Endodermal cell (in vitro differentiated cells): ENCODE results near the gene TKT. TPM values are rescaled to one million over a fixed set of nuclear protein-coding genes. Genes with fewer than 3 reads are reported as not detected.

Source experiments
- DNase-seq: peaks from one replicate; pipeline ENCODE4 v3.0.0-alpha.2; 2017
- H3K27ac ChIP-seq: 2 replicates; pipeline ENCODE4 v1.5.1; 2013; ENCODE audit warnings: mild to moderate bottlenecking, low read depth, low read length, moderate library complexity
- H3K27me3 ChIP-seq: 2 replicates; pipeline ENCODE4 v1.6.1; 2013; ENCODE audit warnings: mild to moderate bottlenecking, low read length, moderate library complexity; ENCODE audit not compliant: insufficient read depth, control insufficient read depth, poor library complexity, severe bottlenecking
- H3K36me3 ChIP-seq: 2 replicates; pipeline ENCODE4 v1.7.0; 2013; ENCODE audit warnings: mild to moderate bottlenecking, low read length, moderate library complexity; ENCODE audit not compliant: control insufficient read depth, insufficient read depth
- H3K4me1 ChIP-seq: one replicate; pipeline ENCODE4 v1.7.0; 2013; ENCODE audit warnings: low read length; ENCODE audit not compliant: control insufficient read depth, insufficient read depth
- H3K4me3 ChIP-seq: 2 replicates; pipeline ENCODE4 v1.5.1; 2013; ENCODE audit warnings: mild to moderate bottlenecking, low read length, moderate library complexity
- H3K9ac ChIP-seq: 2 replicates; pipeline ENCODE4 v1.6.1; 2013; ENCODE audit warnings: mild to moderate bottlenecking, low read length, moderate library complexity; ENCODE audit not compliant: poor library complexity, severe bottlenecking; ENCODE audit errors: extremely low read depth
- H3K9me3 ChIP-seq: 2 replicates; pipeline ENCODE4 v1.6.1; 2013; ENCODE audit warnings: mild to moderate bottlenecking, low read length, moderate library complexity; ENCODE audit not compliant: control insufficient read depth
- H3K27ac Mint-ChIP-seq: 2 replicates; pipeline ENCODE4 v1.8.0; 2020; ENCODE audit warnings: mixed read lengths
- H3K27me3 Mint-ChIP-seq: 2 replicates; pipeline ENCODE4 v1.8.0; 2021; ENCODE audit warnings: mild to moderate bottlenecking, mixed read lengths; ENCODE audit not compliant: insufficient read depth
- H3K36me3 Mint-ChIP-seq: 2 replicates; pipeline ENCODE4 v1.8.0; 2020; ENCODE audit warnings: low read depth, mixed read lengths
- H3K4me1 Mint-ChIP-seq: 2 replicates; pipeline ENCODE4 v1.8.0; 2020; ENCODE audit warnings: mixed read lengths
- H3K4me3 Mint-ChIP-seq: 2 replicates; pipeline ENCODE4 v1.8.0; 2020; ENCODE audit warnings: mild to moderate bottlenecking, moderate library complexity, mixed read lengths
- H3K9me3 Mint-ChIP-seq: 2 replicates; pipeline ENCODE4 v1.8.0; 2020; ENCODE audit warnings: mild to moderate bottlenecking, mixed read lengths
- WGBS, 2 experiments: methylation state at CpG; one replicate each; pipeline versions ENCODE4 v1.1.5 to v1.1.7; 2013; ENCODE audit warnings: missing lambda C conversion rate in 2 of 2, mixed read lengths in 1 of 2; ENCODE audit not compliant: insufficient coverage in 1 of 2, insufficient read length in 1 of 2; 5-methylcytosine and 5-hydroxymethylcytosine counted together
- total RNA-seq, 2 donors: library from RNA; stranded (reverse); fragmentation: NEBNext Ultra II Directional in 1 of 2; extraction: Animal tissue kit (Norgen Biotek cat#: 25700) in 1 of 2; gene quantifications; 2 replicates in 1 of 2; 3 replicates in 1 of 2; pipeline ENCODE4 v1.2.1, GENCODE V29; 2021
- TF ChIP-seq, protein P1 (sequence below): fragments of 200-600 bp; sonication (generic); conservative IDR thresholded peaks from 2 replicates; pipeline ENCODE4 v1.5.0; 2021; ENCODE audit warnings: antibody characterized with exemption, mild to moderate bottlenecking

The TKT gene
- total RNA-seq, 2 donors from 2014 or later = 373 to 472 TPM

DNA sequence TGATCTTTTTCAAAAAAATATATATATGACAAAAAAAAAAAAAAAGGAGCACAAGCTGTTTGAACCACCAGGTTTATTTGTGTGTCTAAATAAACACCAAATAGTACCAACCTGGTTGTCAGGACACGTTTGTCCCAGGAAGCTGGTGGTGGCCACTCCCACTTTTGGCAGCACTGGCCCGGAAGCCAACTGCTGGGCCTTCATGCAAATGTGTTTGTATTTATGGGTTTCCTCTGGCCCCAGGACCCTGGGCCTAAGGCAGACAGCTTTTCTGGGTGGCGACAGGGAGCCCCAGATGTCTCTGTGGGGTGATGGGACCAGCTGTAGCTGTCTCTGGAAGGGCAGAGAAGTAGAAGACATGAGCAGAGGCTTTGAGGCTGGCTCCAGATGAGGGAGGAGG, 63.2 kb downstream of the TKT start:
- WGBS, 2 experiments = 83% methylated on average over 3 of the region's 3 CpGs
- H3K27ac Mint-ChIP-seq = no peak overlapping the region

DNA sequence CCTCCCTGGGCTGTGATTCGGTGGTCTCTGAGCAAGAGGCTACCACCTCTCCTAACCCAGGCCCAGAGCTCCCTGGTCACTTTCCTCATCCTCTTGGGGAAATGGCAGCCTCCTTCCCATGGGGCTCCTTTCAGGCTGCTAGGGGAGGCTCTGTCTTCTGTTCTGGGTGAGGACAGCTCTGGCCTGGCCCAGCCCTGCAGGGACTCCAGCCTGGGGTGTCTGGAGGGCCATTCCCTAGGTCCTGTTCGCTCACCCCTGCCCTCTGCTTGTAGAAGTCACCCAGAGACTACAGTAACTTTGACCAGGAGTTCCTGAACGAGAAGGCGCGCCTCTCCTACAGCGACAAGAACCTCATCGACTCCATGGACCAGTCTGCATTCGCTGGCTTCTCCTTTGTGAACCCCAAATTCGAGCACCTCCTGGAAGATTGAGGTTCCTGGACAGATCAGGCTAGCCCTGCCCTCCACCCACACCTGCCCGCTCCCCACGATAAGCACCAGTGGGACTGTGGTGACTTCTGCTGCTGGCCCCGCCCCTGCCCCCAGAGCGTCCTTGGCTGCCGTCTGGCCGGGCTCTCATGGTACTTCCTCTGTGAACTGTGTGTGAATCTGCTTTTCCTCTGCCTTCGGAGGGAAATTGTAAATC, 63.9 kb downstream of the TKT start:
- DNase-seq = no peak
- Mint-ChIP-seq H3K9me3 (no peaks in the 10 kb centered on the region), H3K36me3 (peaks cover 26% of the 10 kb centered on the region)

More for the DNA sequence above, 63.2 kb downstream of the TKT start:
- Histone ChIP-seq H3K9me3 (no peaks in the 10 kb centered on the region), H3K4me1 (peaks cover 7% of the 10 kb centered on the region), H3K4me3 (no peak overlapping the region), H3K9ac (no peak overlapping the region), H3K27ac (no peak overlapping the region), H3K36me3 (peaks cover 14% of the 10 kb centered on the region), H3K27me3 (no peaks in the 10 kb centered on the region)
- no peak overlapping the region for H3K4me3 Mint-ChIP-seq
- H3K36me3 Mint-ChIP-seq = peaks cover 23% of the 10 kb centered on the region
- no peaks in the 10 kb centered on the region for H3K27me3 Mint-ChIP-seq
- H3K9me3 Mint-ChIP-seq = no peaks in the 10 kb centered on the region
- TF ChIP-seq, protein P1, sequence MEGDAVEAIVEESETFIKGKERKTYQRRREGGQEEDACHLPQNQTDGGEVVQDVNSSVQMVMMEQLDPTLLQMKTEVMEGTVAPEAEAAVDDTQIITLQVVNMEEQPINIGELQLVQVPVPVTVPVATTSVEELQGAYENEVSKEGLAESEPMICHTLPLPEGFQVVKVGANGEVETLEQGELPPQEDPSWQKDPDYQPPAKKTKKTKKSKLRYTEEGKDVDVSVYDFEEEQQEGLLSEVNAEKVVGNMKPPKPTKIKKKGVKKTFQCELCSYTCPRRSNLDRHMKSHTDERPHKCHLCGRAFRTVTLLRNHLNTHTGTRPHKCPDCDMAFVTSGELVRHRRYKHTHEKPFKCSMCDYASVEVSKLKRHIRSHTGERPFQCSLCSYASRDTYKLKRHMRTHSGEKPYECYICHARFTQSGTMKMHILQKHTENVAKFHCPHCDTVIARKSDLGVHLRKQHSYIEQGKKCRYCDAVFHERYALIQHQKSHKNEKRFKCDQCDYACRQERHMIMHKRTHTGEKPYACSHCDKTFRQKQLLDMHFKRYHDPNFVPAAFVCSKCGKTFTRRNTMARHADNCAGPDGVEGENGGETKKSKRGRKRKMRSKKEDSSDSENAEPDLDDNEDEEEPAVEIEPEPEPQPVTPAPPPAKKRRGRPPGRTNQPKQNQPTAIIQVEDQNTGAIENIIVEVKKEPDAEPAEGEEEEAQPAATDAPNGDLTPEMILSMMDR = no peak
- peaks cover 4% of the 10 kb centered on the region for H3K4me1 Mint-ChIP-seq
- no peak for DNase-seq

DNA sequence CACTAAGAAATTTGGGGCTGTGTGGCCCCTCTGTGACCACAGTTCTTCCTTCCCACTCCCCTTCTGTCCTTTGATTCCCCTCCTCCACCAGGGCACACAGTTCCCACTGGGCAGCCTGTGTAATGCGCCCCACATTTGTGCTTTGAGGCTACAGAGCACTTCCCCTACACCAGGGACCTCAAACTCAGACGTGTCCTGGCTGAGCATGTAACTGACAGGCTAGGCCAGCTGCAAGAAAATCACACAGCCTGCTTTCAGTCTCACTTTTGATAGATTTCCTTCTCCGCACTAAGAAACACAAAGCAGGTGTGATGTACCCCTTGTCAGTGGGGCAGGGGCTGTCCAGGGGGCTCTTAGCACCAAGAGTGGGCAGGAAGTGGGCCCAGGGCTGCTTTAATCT, 65.2 kb downstream of the TKT start:
- Histone ChIP-seq H3K4me3 (no peak overlapping the region), H3K4me1 (no peaks in the 10 kb centered on the region), H3K27me3 (no peaks in the 10 kb centered on the region), H3K36me3 (peaks cover 17% of the 10 kb centered on the region), H3K27ac (no peak overlapping the region), H3K9me3 (no peaks in the 10 kb centered on the region), H3K9ac (no peak overlapping the region)
- Mint-ChIP-seq H3K4me1 (no peaks in the 10 kb centered on the region), H3K36me3 (peaks cover 33% of the 10 kb centered on the region), H3K9me3 (no peaks in the 10 kb centered on the region), H3K27ac (no peak overlapping the region), H3K4me3 (no peak overlapping the region), H3K27me3 (no peaks in the 10 kb centered on the region)
- 78 to 100% methylated on average over 2 to 3 of the region's 3 CpGs for WGBS, 2 experiments
- TF ChIP-seq, protein P1 = no peak
- no peak for DNase-seq

More for the DNA sequence above, 63.9 kb downstream of the TKT start:
- Histone ChIP-seq H3K9ac (no peak overlapping the region), H3K36me3 (peaks cover 17% of the 10 kb centered on the region), H3K27me3 (no peaks in the 10 kb centered on the region), H3K9me3 (no peaks in the 10 kb centered on the region), H3K27ac (no peak overlapping the region), H3K4me3 (no peak overlapping the region), H3K4me1 (peaks cover 5% of the 10 kb centered on the region)
- no peak overlapping the region for H3K4me3 Mint-ChIP-seq
- TF ChIP-seq, protein P1 = no peak
- peaks cover 1% of the 10 kb centered on the region for H3K4me1 Mint-ChIP-seq
- no peak overlapping the region for H3K27ac Mint-ChIP-seq
- no peaks in the 10 kb centered on the region for H3K27me3 Mint-ChIP-seq
- WGBS, 2 experiments = 93 to 94% methylated on average over 9 to 15 of the region's 16 CpGs
